Right hindlimb (tissue), 1 donor: Measurements from ENCODE around the gene GNAQ.
A peak's percentile ranks its signal among the peaks of the same experiment; 100 is the strongest.

Source experiments
- DNase-seq: peaks from one replicate; pipeline ENCODE4 v3.0.0-alpha.2; 2018

The GNAQ gene

DNA sequence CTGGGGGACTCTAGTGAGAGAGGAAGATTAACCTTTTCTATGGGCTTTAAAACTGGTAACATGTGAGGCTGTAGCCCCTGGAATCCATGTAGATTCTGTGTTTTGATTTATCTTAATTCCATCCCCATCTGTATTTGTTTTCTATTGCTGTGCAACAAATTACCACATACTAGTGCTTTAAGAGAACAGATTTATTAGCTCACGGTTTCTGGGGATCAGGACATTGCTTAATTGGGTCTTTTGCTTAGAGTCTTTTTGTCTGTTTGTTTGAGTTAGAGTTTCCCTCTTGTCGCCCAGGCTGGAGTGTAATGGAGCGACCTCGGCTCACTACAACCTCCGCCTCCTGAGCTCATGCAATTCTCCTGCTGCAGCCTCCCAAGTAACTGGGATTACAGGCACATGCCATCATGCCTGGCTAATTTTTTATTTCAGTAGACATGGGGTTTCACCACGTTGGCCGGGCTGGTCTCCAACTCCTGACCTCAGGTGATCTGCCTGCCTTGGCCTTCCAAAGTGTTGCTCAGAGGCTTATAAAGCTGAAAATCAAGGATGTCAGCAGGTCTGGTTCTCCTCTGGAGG is 353.6 kb downstream of the GNAQ start:
- no peak for DNase-seq

DNA sequence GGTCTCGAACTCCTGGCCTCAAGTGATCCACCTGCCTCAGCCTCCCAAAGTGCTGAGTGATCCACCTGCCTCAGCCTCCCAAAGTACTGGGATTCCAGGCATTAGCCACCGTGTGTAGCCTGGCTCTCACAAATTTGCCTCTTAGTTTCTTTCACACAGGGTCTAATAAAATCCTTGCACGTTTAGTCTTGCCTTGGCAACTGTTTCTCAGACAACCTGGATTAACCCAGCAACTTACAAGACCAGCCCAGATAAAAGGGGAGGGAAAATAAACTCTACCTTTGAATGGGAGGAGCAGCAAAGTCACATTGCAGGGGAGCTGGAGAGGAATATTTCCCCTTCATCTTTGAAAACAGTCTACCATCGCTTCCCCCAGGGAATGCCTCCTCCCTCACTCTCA is 354.2 kb downstream of the GNAQ start:
- no peak for DNase-seq

DNA sequence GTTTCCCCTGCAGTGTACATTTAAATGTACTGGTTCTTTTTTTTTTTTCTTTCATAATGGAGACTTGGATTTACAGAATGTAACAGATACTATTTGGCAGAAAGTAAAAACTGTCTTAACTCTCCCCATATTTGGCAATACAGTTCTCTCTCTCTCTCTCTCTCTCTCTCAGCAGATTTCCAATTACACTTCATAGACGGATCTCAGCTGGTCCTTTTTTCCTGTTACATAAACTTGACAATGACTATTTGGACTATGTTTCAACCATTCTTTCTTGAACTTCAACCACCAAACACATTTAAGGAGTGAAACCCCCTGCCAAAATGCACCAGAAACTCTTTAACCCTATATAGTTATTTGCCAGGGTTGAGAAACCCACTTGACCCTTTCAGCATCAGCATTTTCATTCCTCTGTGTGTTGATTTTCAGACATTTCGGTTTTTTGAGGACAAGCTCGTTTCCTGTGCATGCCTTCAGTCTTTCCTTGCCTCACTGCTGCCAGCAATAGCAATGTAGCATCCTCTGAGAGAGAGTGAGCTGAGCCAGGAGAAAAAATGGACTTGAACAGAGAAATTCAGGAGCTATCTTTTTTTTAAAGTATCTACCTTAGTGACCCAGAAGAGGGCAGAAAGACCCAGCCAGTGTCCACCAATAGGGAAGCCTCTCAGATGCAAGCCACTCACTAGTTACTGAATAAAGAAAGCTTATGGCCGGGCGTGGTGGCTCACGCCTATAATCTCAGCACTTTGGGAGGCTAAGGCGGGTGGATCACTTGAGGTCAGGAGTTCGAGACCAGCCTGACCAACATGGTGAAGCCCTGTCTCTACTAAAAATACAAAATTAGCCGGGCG is 357.4 kb downstream of the GNAQ start:
- peak; percentile 35 for DNase-seq

DNA sequence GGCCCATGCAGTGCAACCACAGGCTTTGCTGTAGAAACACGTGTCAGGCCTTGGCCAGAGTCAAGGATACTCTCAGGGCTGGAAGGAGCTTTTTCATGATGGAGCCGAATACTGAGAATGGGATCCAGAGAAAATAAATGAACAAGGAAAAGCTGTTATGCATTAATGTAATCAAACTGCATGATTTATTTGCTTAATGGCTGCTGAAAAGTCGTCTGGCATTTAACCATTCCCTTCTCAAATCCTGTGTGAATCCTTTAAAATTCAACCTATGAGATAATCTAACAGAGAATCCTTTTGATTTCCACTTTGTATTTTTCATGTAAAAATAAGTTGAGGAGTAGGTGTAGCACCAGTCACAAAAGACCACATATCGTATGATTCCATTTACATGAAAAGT is 359.4 kb downstream of the GNAQ start:
- DNase-seq: no peak

DNA sequence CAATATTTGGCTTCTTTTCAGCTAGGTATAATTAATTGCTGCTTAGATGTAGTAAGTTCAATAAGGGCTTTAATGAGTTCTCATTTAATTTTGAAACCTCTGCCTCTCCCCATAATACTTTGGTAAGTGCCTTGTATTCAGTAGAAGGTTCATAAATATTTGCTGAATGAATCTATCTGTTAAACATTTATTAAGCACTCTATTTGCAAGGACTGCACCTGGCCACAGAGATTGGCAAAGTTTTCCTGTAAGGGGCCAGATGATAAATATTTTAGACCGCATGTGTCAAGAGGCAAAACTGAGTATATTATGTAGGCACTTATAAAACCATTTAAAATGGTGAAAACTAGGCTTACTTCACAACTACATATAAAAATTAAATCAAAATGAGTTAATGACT is 364.5 kb downstream of the GNAQ start:
- DNase-seq: no peak
